ENCODE results near the gene PSTPIP1. TPM values are rescaled to one million over a fixed set of nuclear protein-coding genes. Genes with fewer than 3 reads are reported as not detected.

PSTPIP1 gene
- total RNA-seq, 1 donor from 2014 or later, result 42.7 TPM

DNA sequence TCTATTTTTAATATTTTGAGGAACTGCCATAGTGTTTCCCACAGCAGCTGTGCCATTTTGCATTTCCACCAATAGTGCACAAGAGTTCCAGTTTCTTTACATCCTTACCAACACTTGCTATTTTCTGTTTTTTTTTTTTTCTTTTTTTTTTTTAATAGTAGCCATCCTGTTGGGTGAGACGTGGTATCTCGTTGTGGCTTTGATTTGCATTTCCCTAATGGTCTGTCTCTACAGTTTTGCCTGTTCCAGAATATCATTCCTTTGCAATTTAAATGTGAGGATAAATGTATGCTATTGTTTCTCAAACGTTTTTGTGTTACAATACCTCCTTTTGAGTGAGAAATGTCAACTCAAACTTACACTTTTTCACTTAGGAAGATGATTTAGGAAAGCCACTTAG lies 41.0 kb upstream of the PSTPIP1 start:
- POLR2A ChIA-PET, result interaction anchor here (0.6 kb wide), 1 partner anchor 533 kb away, joined by 4 read pairs; no protein-coding TSS in a partner anchor
- Mint-ChIP-seq H3K36me3 (ENCODE audit: low read depth) (peaks cover 20% of the 10 kb centered on the region), H3K4me3 (no peak overlapping the region), H3K27ac (no peak overlapping the region), H3K27me3 (no peaks in the 10 kb centered on the region), H3K9me3 (no peaks in the 10 kb centered on the region), H3K4me1 (no peaks in the 10 kb centered on the region)
- ATAC-seq (ENCODE audit: low read depth) (no peak), DNase-seq (no peak)
- CTCF ChIA-PET, result no interaction called here
- intact Hi-C loops (cut with micrococcal nuclease), result no loop called here
- TF ChIP-seq, protein P1, sequence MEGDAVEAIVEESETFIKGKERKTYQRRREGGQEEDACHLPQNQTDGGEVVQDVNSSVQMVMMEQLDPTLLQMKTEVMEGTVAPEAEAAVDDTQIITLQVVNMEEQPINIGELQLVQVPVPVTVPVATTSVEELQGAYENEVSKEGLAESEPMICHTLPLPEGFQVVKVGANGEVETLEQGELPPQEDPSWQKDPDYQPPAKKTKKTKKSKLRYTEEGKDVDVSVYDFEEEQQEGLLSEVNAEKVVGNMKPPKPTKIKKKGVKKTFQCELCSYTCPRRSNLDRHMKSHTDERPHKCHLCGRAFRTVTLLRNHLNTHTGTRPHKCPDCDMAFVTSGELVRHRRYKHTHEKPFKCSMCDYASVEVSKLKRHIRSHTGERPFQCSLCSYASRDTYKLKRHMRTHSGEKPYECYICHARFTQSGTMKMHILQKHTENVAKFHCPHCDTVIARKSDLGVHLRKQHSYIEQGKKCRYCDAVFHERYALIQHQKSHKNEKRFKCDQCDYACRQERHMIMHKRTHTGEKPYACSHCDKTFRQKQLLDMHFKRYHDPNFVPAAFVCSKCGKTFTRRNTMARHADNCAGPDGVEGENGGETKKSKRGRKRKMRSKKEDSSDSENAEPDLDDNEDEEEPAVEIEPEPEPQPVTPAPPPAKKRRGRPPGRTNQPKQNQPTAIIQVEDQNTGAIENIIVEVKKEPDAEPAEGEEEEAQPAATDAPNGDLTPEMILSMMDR (IDR thresholded peaks at IDR 0.05), result no peak

DNA sequence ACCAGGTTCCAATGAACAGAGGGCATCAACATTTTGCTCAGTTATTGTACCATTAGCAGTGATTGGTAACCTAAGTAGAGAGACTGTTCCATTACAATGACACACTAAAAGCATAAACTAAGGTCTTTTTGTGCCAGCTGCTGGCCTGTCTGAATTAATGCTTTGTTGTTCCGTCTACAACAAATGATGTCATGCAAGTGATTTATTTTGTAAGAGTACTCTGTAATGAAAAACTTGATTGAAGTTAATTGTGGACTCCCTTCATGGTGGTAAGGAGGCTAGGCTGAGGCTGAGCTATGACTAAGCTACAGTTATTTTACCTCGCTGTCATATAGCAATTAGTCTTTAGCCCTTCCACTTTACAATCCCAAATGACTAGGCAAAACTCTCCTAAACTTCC lies 40.2 kb upstream of the PSTPIP1 start:
- Mint-ChIP-seq H3K27me3 (no peaks in the 10 kb centered on the region), H3K4me1 (no peaks in the 10 kb centered on the region), H3K36me3 (ENCODE audit: low read depth) (peaks cover 14% of the 10 kb centered on the region), H3K4me3 (no peak overlapping the region), H3K9me3 (no peaks in the 10 kb centered on the region), H3K27ac (no peak overlapping the region)
- TF ChIP-seq, protein P1 (IDR thresholded peaks at IDR 0.05), result no peak
- intact Hi-C loops (cut with micrococcal nuclease), result no loop called here
- ChIA-PET CTCF (no interaction called here), POLR2A (no interaction called here)
- DNase-seq (no peak), ATAC-seq (ENCODE audit: low read depth) (no peak)

DNA sequence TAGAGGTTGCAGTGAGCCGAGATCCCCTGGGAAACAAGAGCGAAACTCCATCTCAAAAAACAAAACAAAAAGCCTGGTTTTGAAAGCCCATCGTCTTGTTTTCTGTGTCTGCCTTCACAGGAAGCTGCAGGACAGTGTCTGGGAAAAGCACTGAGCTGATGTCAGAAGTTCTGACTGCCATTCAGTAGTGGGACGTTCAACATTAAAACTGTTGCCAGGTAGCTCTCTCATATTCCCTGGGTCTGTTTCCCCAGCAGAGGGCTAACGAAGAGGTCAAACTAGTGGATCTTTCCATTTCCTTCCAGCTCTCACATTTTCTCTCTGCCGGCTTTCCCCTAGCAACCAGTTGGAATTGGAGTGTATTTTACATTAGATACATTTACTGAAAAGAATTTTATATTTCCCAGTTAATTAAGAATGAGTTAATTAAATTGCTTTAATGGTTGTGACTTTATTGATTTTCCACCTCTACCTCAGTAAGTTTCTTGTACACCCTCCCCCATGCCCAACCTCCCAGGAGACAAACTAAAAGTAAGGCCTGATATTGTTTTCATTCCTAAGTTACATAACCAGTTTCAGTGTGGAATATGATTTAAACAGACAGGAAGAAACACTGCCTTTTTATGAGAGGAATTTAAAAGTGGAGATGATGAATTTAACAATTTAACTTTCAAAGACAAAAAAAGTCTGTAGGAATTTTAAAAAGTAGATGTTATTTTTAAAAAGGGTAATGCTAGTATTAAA lies 33.5 kb upstream of the PSTPIP1 start:
- no peak for DNase-seq
- Mint-ChIP-seq H3K4me3 (no peak overlapping the region), H3K27me3 (peaks cover 4% of the 10 kb centered on the region), H3K27ac (no peak overlapping the region), H3K36me3 (ENCODE audit: low read depth) (no peaks in the 10 kb centered on the region), H3K9me3 (no peaks in the 10 kb centered on the region), H3K4me1 (peaks cover 9% of the 10 kb centered on the region)
- TF ChIP-seq, protein P1 (IDR thresholded peaks at IDR 0.05), result no peak
- POLR2A ChIA-PET, result interaction anchor here (0.5 kb wide), 1 partner anchor 459 kb away, joined by 5 read pairs; the partner anchor contains the start of gene HMG20A
- ATAC-seq (ENCODE audit: low read depth), result no peak
- CTCF ChIA-PET, result interaction anchor here (1.1 kb wide), 1 partner anchor 13 kb away, joined by 3 read pairs; no protein-coding TSS in a partner anchor
- intact Hi-C loops (cut with micrococcal nuclease), result no loop called here

DNA sequence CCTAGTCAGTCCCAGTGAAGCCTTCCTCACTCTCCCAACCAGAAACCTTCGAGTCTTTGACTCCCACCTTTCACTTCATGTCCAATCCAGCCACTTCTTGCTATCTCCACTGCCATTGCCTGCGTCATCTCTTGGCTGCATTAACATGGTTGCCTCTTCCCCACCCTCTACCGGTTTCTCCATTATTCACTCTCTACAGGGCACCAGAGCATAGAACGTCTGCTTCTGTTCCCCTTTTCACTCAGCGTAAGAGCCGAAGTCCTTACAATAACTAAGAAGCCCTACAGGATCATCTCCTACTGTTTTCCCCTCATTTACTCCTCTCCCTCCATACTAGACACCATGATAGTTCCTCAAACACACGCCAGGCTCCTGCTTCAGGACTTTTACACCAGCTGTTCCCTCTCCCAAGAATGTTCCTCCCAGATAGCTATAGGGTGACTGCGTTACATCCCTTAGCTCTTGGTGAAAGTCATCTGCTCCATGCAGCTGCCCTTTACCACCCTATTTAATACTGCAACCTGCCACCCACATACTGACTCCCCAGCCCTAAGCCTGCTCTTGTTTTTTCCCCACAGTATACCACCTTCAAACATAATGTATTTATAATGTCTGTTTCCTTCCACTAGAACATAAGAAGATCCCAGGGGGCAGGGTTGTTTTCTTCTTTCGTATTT lies 32.5 kb upstream of the PSTPIP1 start:
- ChIA-PET CTCF (no interaction called here), POLR2A (no interaction called here)
- DNase-seq, result no peak
- peak overlapping the region; percentile 2 for H3K4me3 Mint-ChIP-seq
- intact Hi-C loops (cut with micrococcal nuclease), result no loop called here
- TF ChIP-seq, protein P1 (IDR thresholded peaks at IDR 0.05), result no peak
- peak; percentile 94 for ATAC-seq (ENCODE audit: low read depth)
- H3K9me3 Mint-ChIP-seq, result no peaks in the 10 kb centered on the region
- peaks cover 4% of the 10 kb centered on the region for H3K27me3 Mint-ChIP-seq
- H3K4me1 Mint-ChIP-seq, result peaks cover 9% of the 10 kb centered on the region
- H3K27ac Mint-ChIP-seq, result peak overlapping the region; percentile 8
- no peaks in the 10 kb centered on the region for H3K36me3 Mint-ChIP-seq (ENCODE audit: low read depth)

DNA sequence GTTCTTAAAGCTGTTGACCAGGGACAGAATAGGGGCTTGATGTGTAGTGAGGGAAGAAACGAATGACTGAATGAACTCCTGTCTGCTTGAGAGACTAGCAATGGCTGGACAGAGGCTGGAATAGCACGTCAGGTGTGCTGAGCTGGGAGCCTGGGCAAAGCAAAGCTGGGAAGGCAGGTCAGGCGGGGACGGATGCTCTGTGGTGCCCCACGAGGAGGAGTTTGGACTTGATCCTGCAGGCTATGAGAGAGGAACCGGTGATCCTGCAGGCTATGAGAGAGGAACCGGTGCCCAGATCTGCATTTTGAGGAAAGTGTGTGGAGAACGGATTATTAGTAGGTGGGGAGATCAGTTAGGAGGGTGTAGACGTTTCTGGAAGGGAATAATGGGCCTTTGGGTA lies 31.3 kb upstream of the PSTPIP1 start:
- intact Hi-C loops (cut with micrococcal nuclease), result no loop called here

More for the DNA sequence above, 31.3 kb upstream of the PSTPIP1 start:
- no peak overlapping the region for H3K27ac Mint-ChIP-seq
- H3K36me3 Mint-ChIP-seq (ENCODE audit: low read depth), result no peaks in the 10 kb centered on the region
- POLR2A ChIA-PET, result no interaction called here
- peaks cover 9% of the 10 kb centered on the region for H3K4me1 Mint-ChIP-seq
- TF ChIP-seq, protein P1 (IDR thresholded peaks at IDR 0.05), result no peak
- ATAC-seq (ENCODE audit: low read depth) (no peak), DNase-seq (no peak)
- no peaks in the 10 kb centered on the region for H3K9me3 Mint-ChIP-seq
- CTCF ChIA-PET, result no interaction called here
- peaks cover 4% of the 10 kb centered on the region for H3K27me3 Mint-ChIP-seq
- no peak overlapping the region for H3K4me3 Mint-ChIP-seq
